HG03175 (cell line): ENCODE results near the gene NSUN6.

ENCODE experiments used
- ATAC-seq: cut with Tn5 transposase; IDR thresholded peaks from one replicate; pipeline ENCODE4 v1.9.1; 2021; ENCODE audit warnings: mild to moderate bottlenecking, moderate library complexity; ENCODE audit not compliant: unreplicated experiment

NSUN6 gene

GRCh38 chr10:18565006-18565405 is 86.4 kb downstream of the NSUN6 start:
- ATAC-seq: no peak

DNA sequence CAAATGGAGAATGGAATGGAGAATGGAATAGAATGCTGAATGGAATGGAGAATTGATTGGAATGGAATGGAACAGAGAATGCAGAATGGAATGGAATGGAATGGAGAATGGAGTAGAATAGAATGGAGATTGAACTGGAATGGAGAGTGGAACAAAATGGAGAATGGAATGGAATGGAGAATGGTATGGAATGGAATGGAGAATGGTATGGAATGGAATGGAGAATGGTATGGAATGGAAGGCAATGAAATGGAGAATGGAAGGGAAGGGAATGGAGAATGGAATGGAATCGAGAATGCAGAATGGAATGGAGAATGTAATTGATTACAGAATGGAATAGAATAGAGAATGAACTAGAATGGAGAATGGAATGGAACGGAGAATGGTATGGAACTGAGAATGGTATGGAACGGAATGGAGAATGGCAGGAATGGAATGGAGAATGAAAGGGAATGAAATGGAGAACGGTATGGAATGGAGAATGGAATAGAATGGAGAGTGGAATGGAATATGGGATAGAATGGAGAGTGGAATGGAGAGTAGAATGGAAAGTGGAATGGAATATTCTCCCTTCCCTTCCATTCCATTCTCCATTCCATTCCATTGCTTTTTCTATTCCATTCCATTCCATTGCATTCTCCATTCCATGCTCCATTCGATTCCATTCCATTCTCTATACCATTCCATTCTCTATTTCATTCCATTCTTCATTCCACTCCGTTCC is 88.2 kb downstream of the NSUN6 start:
- ATAC-seq: no peak

- no peak for ATAC-seq
Observed at GRCh38 chr10:18561861-18562551, 89.4 kb downstream of the NSUN6 start.

- no peak for ATAC-seq
Observed at GRCh38 chr10:18557960-18558359, 93.4 kb downstream of the NSUN6 start.

DNA sequence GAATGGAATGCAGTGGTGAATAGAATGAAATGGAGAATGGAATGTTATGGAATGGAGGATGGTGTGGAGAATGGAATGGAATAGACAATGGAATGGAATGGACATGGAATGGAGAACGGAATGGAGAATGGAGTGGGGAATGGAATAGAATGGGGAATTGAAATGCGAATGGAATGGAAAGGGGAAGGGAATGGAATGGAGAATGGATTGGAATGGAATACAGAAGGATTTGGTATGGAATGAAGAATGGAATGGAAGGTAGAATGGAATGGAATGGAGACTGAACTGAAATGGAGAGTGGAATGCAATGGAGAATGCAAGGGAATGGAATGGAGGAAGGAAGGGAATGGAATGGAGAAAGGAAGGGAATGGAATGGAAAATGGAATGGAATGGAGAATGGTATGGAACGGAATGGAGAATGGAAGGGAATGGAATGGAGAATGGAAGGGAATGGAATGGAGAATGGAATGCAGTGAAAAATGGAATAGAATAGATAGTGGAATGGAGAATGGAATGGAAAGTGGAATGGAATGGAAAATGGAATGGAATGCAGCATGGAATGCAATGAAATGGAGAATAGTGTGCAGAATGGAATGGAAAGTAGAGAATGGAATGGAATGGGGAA is 94.8 kb downstream of the NSUN6 start:
- no peak for ATAC-seq

DNA sequence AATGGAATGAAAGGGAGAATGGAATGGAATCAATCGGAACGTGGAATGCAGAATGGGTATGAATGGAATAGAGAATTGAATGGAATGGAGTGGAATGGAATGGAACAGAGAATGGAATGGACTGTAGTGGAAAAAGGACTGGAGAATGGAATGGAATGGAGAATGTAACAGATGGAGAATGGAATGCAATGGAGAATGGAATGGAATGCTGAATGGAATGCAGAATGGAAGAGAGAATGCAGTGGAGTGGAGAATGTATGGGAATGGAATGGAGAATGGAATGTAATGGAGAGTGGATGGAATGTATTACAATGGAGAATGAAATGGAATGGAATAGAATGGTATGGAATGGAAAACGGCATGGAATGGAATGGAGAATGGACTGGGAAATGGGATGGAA is 96.9 kb downstream of the NSUN6 start:
- no peak for ATAC-seq

- no peak for ATAC-seq
Observed at GRCh38 chr10:18551473-18551872, 99.9 kb downstream of the NSUN6 start.

GRCh38 chr10:18549105-18549504 is 102.3 kb downstream of the NSUN6 start:
- ATAC-seq: no peak

GRCh38 chr10:18545621-18546305 is 105.6 kb downstream of the NSUN6 start:
- no peak for ATAC-seq

DNA sequence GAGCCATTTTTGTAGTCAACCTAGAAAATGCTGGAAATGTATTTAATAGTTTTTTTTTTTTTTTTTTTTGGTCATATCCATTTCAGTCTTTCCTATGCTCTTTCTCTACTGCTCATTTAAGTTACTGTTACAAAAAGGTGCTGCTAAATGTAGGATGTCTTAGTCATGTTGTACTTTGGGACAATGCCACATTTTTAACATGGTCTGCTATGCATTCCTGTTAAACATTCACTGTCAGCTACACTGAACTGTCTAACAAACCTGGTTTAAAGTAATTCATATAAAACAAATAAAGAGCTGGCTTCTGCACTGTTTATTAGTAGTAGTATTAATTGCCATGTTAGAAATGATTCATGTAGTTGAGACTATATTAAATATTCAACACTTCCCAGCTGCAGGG is 108.6 kb downstream of the NSUN6 start:
- ATAC-seq: no peak

DNA sequence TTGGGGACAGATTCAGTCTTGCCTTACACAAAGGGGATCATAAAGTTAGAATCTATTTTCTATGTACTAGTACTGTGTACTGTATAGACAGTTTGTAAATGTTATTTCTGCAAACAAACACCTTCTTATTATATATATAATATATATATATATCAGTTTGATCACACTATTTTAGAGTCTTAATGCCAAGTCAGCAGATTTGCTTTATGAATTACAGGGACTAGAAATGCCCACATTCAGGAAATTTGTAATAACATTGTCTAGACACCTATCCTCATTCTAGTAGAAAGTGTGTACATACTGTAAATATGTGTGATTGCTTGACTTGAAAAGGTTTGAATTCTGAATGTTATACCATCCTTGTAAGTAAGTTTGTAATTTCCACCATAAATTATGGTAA is 111.2 kb downstream of the NSUN6 start:
- ATAC-seq: no peak

GRCh38 chr10:18539335-18539734 is 112.1 kb downstream of the NSUN6 start:
- no peak for ATAC-seq

- no peak for ATAC-seq
Observed at GRCh38 chr10:18533896-18534295, 117.5 kb downstream of the NSUN6 start.

- ATAC-seq: no peak
Observed at GRCh38 chr10:18532881-18533535, 118.4 kb downstream of the NSUN6 start.

DNA sequence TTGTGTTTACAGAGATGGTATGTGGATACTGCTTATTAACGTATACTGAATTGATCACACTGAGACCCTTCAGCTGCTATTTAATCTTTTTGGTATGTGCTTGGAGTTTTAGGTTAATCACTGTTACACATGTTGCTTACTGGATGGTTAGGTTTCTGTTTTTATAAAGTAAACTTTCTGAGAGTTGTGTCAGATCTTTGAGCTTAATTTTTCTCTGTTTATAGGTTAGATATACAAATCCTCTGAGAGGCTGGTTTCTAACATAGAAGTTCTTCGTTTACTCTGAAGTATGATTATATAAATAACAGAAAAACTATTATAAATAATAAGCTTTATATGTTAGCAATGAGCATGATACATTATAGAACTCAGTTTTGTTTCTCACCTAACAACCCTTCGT is 123.1 kb downstream of the NSUN6 start:
- ATAC-seq: no peak

DNA sequence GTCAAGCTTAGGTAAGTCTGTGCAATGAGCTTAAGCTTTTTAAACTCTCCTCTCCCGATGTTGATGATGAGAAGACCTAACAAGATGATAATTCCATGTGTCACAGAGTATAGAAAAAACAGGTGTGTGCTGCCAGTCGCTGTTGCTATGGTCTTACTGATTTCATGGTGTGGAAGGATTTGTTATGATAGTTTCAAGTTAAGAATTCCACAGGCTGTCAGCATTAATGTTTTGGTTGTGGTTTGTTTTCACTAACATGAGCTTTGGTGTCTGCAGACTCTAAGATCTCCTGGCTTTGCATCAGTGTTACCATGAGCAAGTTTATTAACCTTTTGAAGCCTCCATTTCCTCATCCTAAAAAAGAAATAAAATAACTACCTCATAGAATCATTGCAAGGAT is 123.7 kb downstream of the NSUN6 start:
- ATAC-seq: no peak

DNA sequence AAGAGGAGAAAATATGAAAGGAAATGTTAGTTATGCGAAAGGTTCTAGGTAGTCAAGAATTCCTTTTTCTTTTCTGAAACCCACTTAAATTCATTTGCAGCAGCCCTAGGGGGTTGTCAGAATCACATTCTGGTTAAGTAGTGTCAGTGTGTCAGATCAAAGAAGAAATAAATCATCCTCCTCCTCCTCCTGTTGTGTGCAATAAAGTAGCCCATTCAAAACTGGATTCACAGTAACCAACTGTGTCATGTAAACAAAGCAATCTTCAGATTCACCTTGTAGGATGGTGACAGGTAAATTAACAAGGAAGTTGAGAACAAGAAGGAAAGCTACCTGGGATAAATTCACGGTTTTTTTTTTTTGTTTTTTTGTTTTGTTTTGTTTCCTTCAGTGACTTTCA is 127.5 kb downstream of the NSUN6 start:
- no peak for ATAC-seq

GRCh38 chr10:18523025-18523424 is 128.4 kb downstream of the NSUN6 start:
- ATAC-seq: no peak

DNA sequence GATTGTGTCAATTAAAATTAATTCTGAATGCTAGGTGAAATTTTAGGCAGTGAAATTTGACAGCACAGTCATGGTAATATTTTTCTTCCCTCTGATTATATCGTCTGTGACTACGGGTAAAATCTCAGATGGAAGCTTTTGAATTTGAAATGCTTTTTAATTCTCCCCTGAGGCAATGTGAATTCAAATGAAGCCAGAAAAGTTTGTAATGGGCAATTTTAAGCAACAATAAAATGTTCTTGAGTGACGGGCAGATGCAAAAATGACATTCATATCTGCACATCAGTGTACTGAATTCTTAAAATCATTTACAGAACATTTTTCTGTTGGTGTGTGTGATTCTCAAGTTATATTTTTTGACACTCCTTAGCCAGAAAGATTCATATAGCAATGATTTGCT is 134.5 kb downstream of the NSUN6 start:
- no peak for ATAC-seq

- ATAC-seq: no peak
Observed at GRCh38 chr10:18514537-18514936, 136.8 kb downstream of the NSUN6 start.

GRCh38 chr10:18508587-18508986 is 142.8 kb downstream of the NSUN6 start:
- ATAC-seq: no peak
